ENCODE measurements around the gene PALM3. TPM values are rescaled to one million over a fixed set of nuclear protein-coding genes. Genes with fewer than 3 reads are reported as not detected.

Gene PALM3
- total and polyA plus RNA-seq, 2 experiments from 2014 or later, result 16.6 to 45.8 TPM

- TF ChIP-seq ZNF462 (CRISPR knock-in tag; IDR thresholded peaks at IDR 0.05) (no peak), EZH2 (IDR thresholded peaks at IDR 0.05; ENCODE audit: low read depth, unreplicated experiment) (no peak), CTCF (conservative IDR thresholded peaks at IDR 0.05; ENCODE audit: low read depth in 2 of 2) (no peak), ETS1 (IDR thresholded peaks at IDR 0.05) (no peak), ZNF331 (CRISPR knock-in tag; IDR thresholded peaks at IDR 0.05; ENCODE audit: low read depth) (no peak), POLR2AphosphoS5 (IDR thresholded peaks at IDR 0.05; ENCODE audit: low read depth) (no peak), JUNB (IDR thresholded peaks at IDR 0.05; ENCODE audit: unreplicated experiment) (no peak), EZH2phosphoT487 (IDR thresholded peaks at IDR 0.05; ENCODE audit: unreplicated experiment) (no peak)
These were observed 46.3 kb downstream of the PALM3 start (continued) for GRCh38 chr19:14015524-14016035.

Measured in GM23338 (cell line).